B cell (primary cell): ENCODE measurements around the gene SNRK.

ENCODE experiments used
- EZH2 ChIP-seq: IDR thresholded peaks from 2 replicates; pipeline ENCODE4 v1.6.1; 2012; ENCODE audit warnings: borderline replicate concordance, low read depth, mild to moderate bottlenecking, moderate library complexity, low read length; ENCODE audit not compliant: insufficient read depth, poor library complexity, severe bottlenecking
- TF ChIP-seq, protein P1 (sequence below): fragments of 200-600 bp; IDR thresholded peaks from one replicate; pipeline ENCODE4 v1.8.0; 2022; ENCODE audit warnings: antibody characterized with exemption, mild to moderate bottlenecking

GRCh38 chr3:43248185-43248583 lies 38.2 kb upstream of the SNRK start:
- TF ChIP-seq, protein P1, sequence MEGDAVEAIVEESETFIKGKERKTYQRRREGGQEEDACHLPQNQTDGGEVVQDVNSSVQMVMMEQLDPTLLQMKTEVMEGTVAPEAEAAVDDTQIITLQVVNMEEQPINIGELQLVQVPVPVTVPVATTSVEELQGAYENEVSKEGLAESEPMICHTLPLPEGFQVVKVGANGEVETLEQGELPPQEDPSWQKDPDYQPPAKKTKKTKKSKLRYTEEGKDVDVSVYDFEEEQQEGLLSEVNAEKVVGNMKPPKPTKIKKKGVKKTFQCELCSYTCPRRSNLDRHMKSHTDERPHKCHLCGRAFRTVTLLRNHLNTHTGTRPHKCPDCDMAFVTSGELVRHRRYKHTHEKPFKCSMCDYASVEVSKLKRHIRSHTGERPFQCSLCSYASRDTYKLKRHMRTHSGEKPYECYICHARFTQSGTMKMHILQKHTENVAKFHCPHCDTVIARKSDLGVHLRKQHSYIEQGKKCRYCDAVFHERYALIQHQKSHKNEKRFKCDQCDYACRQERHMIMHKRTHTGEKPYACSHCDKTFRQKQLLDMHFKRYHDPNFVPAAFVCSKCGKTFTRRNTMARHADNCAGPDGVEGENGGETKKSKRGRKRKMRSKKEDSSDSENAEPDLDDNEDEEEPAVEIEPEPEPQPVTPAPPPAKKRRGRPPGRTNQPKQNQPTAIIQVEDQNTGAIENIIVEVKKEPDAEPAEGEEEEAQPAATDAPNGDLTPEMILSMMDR: no peak
- TF ChIP-seq EZH2: no peak
